OCI-LY1 (cell line): ENCODE measurements around the gene DGCR6.
"Not testable (repeated sequence)": the region's sequence is repeated elsewhere in the genome, so short reads cannot be mapped to it uniquely, and the experiment has no call there.

Source experiments
- CTCF ChIP-seq: fragments of 200-600 bp; sonication (generic), shearing (Covaris generic); IDR thresholded peaks from 2 replicates; pipeline ENCODE4 v1.5.1; 2017; ENCODE audit warnings: mild to moderate bottlenecking, antibody characterized with exemption, low read length, moderate library complexity, mixed read lengths
- EZH2 ChIP-seq: fragments of 200-600 bp; sonication (generic), shearing (Covaris generic); IDR thresholded peaks from 2 replicates; pipeline ENCODE4 v1.8.0; 2017; ENCODE audit warnings: borderline replicate concordance, mixed run types, mild to moderate bottlenecking, antibody characterized with exemption, low read length, moderate library complexity, mixed read lengths

GRCh38 chr22:18911535-18911934 lies 5.4 kb downstream of the DGCR6 start:
- TF ChIP-seq CTCF, EZH2: not testable (repeated sequence)
